ENCODE data around the gene LAMA5.

The LAMA5 gene

GRCh38 chr20:62265365-62265764 lies 101.7 kb downstream of the LAMA5 start:
- no peak for DNase-seq (ENCODE audit: low read depth in 2 of 2)

- no peak for DNase-seq (ENCODE audit: low read depth in 2 of 2)
These were observed 103.7 kb downstream of the LAMA5 start for GRCh38 chr20:62263396-62263795.

- no peak for DNase-seq (ENCODE audit: low read depth in 2 of 2)
These were observed 105.0 kb downstream of the LAMA5 start for GRCh38 chr20:62262064-62262463.

GRCh38 chr20:62259294-62259565 lies 107.9 kb downstream of the LAMA5 start:
- no peak for DNase-seq (ENCODE audit: low read depth in 2 of 2)

All from stimulated activated CD8-positive, alpha-beta memory T cell treated with anti-CD3 and anti-CD28 coated beads, Interleukin-7, amount 100 ng/mL, for 4 hours (primary cell).